Measurements from ENCODE around the gene PPP1R9A.

PPP1R9A gene

GRCh38 chr7:95056107-95056739, 148.8 kb downstream of the PPP1R9A start:
- no peaks in the 10 kb centered on the region for H3K9me3 ChIP-seq (ENCODE audit: control insufficient read depth, low read length)
- H3K9ac ChIP-seq (ENCODE audit: low read length): no peak overlapping the region
- H3K27me3 ChIP-seq (ENCODE audit: control insufficient read depth, insufficient read depth, low read length): no peaks in the 10 kb centered on the region
- H3K36me3 ChIP-seq (ENCODE audit: control insufficient read depth, insufficient read depth, low read length): no peaks in the 10 kb centered on the region
- H3K4me3 ChIP-seq (ENCODE audit: low read length): no peak overlapping the region
- no peaks in the 10 kb centered on the region for H3K4me1 ChIP-seq (ENCODE audit: control insufficient read depth, insufficient read depth, low read length)

GRCh38 chr7:95056901-95057300, 149.5 kb downstream of the PPP1R9A start:
- H3K4me3 ChIP-seq (ENCODE audit: low read length): no peak overlapping the region
- no peaks in the 10 kb centered on the region for H3K27me3 ChIP-seq (ENCODE audit: control insufficient read depth, insufficient read depth, low read length)
- H3K4me1 ChIP-seq (ENCODE audit: control insufficient read depth, insufficient read depth, low read length): no peaks in the 10 kb centered on the region
- H3K36me3 ChIP-seq (ENCODE audit: control insufficient read depth, insufficient read depth, low read length): no peaks in the 10 kb centered on the region
- H3K9ac ChIP-seq (ENCODE audit: low read length): no peak overlapping the region
- no peaks in the 10 kb centered on the region for H3K9me3 ChIP-seq (ENCODE audit: control insufficient read depth, low read length)

GRCh38 chr7:95059842-95060313, 152.5 kb downstream of the PPP1R9A start:
- H3K9ac ChIP-seq (ENCODE audit: low read length): no peak overlapping the region
- H3K4me3 ChIP-seq (ENCODE audit: low read length): no peak overlapping the region
- H3K4me1 ChIP-seq (ENCODE audit: control insufficient read depth, insufficient read depth, low read length): no peaks in the 10 kb centered on the region
- H3K36me3 ChIP-seq (ENCODE audit: control insufficient read depth, insufficient read depth, low read length): no peaks in the 10 kb centered on the region
- H3K27me3 ChIP-seq (ENCODE audit: control insufficient read depth, insufficient read depth, low read length): no peaks in the 10 kb centered on the region
- H3K9me3 ChIP-seq (ENCODE audit: control insufficient read depth, low read length): no peaks in the 10 kb centered on the region

- Histone ChIP-seq H3K9me3 (ENCODE audit: control insufficient read depth, low read length) (no peaks in the 10 kb centered on the region), H3K9ac (ENCODE audit: low read length) (no peak overlapping the region), H3K4me3 (ENCODE audit: low read length) (no peak overlapping the region), H3K4me1 (ENCODE audit: control insufficient read depth, insufficient read depth, low read length) (no peaks in the 10 kb centered on the region), H3K27me3 (ENCODE audit: control insufficient read depth, insufficient read depth, low read length) (no peaks in the 10 kb centered on the region), H3K36me3 (ENCODE audit: control insufficient read depth, insufficient read depth, low read length) (no peaks in the 10 kb centered on the region)
These were observed 155.5 kb downstream of the PPP1R9A start for GRCh38 chr7:95062901-95063300.

GRCh38 chr7:95066737-95067530, 159.5 kb downstream of the PPP1R9A start:
- H3K9me3 ChIP-seq (ENCODE audit: control insufficient read depth, low read length): no peaks in the 10 kb centered on the region
- H3K36me3 ChIP-seq (ENCODE audit: control insufficient read depth, insufficient read depth, low read length): no peaks in the 10 kb centered on the region
- H3K9ac ChIP-seq (ENCODE audit: low read length): no peak overlapping the region
- H3K4me3 ChIP-seq (ENCODE audit: low read length): no peak overlapping the region
- H3K27me3 ChIP-seq (ENCODE audit: control insufficient read depth, insufficient read depth, low read length): no peaks in the 10 kb centered on the region
- peaks cover 9% of the 10 kb centered on the region for H3K4me1 ChIP-seq (ENCODE audit: control insufficient read depth, insufficient read depth, low read length)

GRCh38 chr7:95088536-95089215, 181.3 kb downstream of the PPP1R9A start:
- H3K27me3 ChIP-seq (ENCODE audit: control insufficient read depth, insufficient read depth, low read length): no peaks in the 10 kb centered on the region

GRCh38 chr7:95089414-95090315, 182.3 kb downstream of the PPP1R9A start:
- Histone ChIP-seq H3K36me3 (ENCODE audit: control insufficient read depth, insufficient read depth, low read length) (no peaks in the 10 kb centered on the region), H3K27me3 (ENCODE audit: control insufficient read depth, insufficient read depth, low read length) (no peaks in the 10 kb centered on the region), H3K4me3 (ENCODE audit: low read length) (no peak overlapping the region), H3K4me1 (ENCODE audit: control insufficient read depth, insufficient read depth, low read length) (no peaks in the 10 kb centered on the region), H3K9ac (ENCODE audit: low read length) (no peak overlapping the region), H3K9me3 (ENCODE audit: control insufficient read depth, low read length) (no peaks in the 10 kb centered on the region)

More at GRCh38 chr7:95088536-95089215, 181.3 kb downstream of the PPP1R9A start:
- no peaks in the 10 kb centered on the region for H3K9me3 ChIP-seq (ENCODE audit: control insufficient read depth, low read length)
- no peaks in the 10 kb centered on the region for H3K4me1 ChIP-seq (ENCODE audit: control insufficient read depth, insufficient read depth, low read length)
- H3K36me3 ChIP-seq (ENCODE audit: control insufficient read depth, insufficient read depth, low read length): no peaks in the 10 kb centered on the region
- H3K4me3 ChIP-seq (ENCODE audit: low read length): no peak overlapping the region
- H3K9ac ChIP-seq (ENCODE audit: low read length): no peak overlapping the region

GRCh38 chr7:95092324-95092723, 184.9 kb downstream of the PPP1R9A start:
- H3K9me3 ChIP-seq (ENCODE audit: control insufficient read depth, low read length): no peaks in the 10 kb centered on the region
- H3K9ac ChIP-seq (ENCODE audit: low read length): no peak overlapping the region
- no peaks in the 10 kb centered on the region for H3K27me3 ChIP-seq (ENCODE audit: control insufficient read depth, insufficient read depth, low read length)

GRCh38 chr7:95095259-95095965, 188.0 kb downstream of the PPP1R9A start:
- Histone ChIP-seq H3K4me3 (ENCODE audit: low read length) (no peak overlapping the region), H3K36me3 (ENCODE audit: control insufficient read depth, insufficient read depth, low read length) (no peaks in the 10 kb centered on the region), H3K9ac (ENCODE audit: low read length) (no peak overlapping the region), H3K4me1 (ENCODE audit: control insufficient read depth, insufficient read depth, low read length) (no peaks in the 10 kb centered on the region), H3K9me3 (ENCODE audit: control insufficient read depth, low read length) (no peaks in the 10 kb centered on the region), H3K27me3 (ENCODE audit: control insufficient read depth, insufficient read depth, low read length) (no peaks in the 10 kb centered on the region)

More at GRCh38 chr7:95092324-95092723, 184.9 kb downstream of the PPP1R9A start:
- H3K4me3 ChIP-seq (ENCODE audit: low read length): no peak overlapping the region
- H3K36me3 ChIP-seq (ENCODE audit: control insufficient read depth, insufficient read depth, low read length): no peaks in the 10 kb centered on the region
- no peaks in the 10 kb centered on the region for H3K4me1 ChIP-seq (ENCODE audit: control insufficient read depth, insufficient read depth, low read length)

GRCh38 chr7:95095966-95096540, 188.7 kb downstream of the PPP1R9A start:
- Histone ChIP-seq H3K9ac (ENCODE audit: low read length) (no peak overlapping the region), H3K36me3 (ENCODE audit: control insufficient read depth, insufficient read depth, low read length) (no peaks in the 10 kb centered on the region), H3K4me3 (ENCODE audit: low read length) (no peak overlapping the region), H3K27me3 (ENCODE audit: control insufficient read depth, insufficient read depth, low read length) (no peaks in the 10 kb centered on the region), H3K9me3 (ENCODE audit: control insufficient read depth, low read length) (no peaks in the 10 kb centered on the region), H3K4me1 (ENCODE audit: control insufficient read depth, insufficient read depth, low read length) (no peaks in the 10 kb centered on the region)

- no peaks in the 10 kb centered on the region for H3K36me3 ChIP-seq (ENCODE audit: control insufficient read depth, insufficient read depth, low read length)
- H3K9ac ChIP-seq (ENCODE audit: low read length): no peak overlapping the region
- H3K4me3 ChIP-seq (ENCODE audit: low read length): no peak overlapping the region
- H3K4me1 ChIP-seq (ENCODE audit: control insufficient read depth, insufficient read depth, low read length): no peaks in the 10 kb centered on the region
- H3K27me3 ChIP-seq (ENCODE audit: control insufficient read depth, insufficient read depth, low read length): no peaks in the 10 kb centered on the region
- no peaks in the 10 kb centered on the region for H3K9me3 ChIP-seq (ENCODE audit: control insufficient read depth, low read length)
These were observed 189.9 kb downstream of the PPP1R9A start for GRCh38 chr7:95097291-95097690.
